Omental fat pad (tissue), 4 donors: ENCODE data around the gene KCNB1. TPM values are rescaled to one million over a fixed set of nuclear protein-coding genes. Genes with fewer than 3 reads are reported as not detected.

Experiments
- ATAC-seq: fragments of 150-250 bp; one replicate; pipeline ENCODE4 v1.9.1; 2016; ENCODE audit warnings: mild to moderate bottlenecking, moderate library complexity; ENCODE audit not compliant: low FRiP score
- DNase-seq: peaks from one replicate; pipeline ENCODE4 v3.0.0-alpha.2; 2019; ENCODE audit warnings: low spot score
- CTCF ChIP-seq, 3 donors: fragments of 450-650 bp; IDR thresholded peaks; one replicate each; pipeline ENCODE4 v1.5.1; 2016 to 2017; ENCODE audit warnings: antibody characterized with exemption in 3 of 3, mild to moderate bottlenecking in 3 of 3, moderate library complexity in 2 of 3
- total RNA-seq, 4 donors: library from RNA; depleted of rRNA; stranded (reverse); fragments of >200 nt; gene quantifications; one replicate each; pipeline ENCODE4 v1.1.0, GENCODE V29; 2016

The KCNB1 gene
- total RNA-seq, 4 donors from 2014 or later: 15.0 to 34.4 (median 22.9) TPM

DNA sequence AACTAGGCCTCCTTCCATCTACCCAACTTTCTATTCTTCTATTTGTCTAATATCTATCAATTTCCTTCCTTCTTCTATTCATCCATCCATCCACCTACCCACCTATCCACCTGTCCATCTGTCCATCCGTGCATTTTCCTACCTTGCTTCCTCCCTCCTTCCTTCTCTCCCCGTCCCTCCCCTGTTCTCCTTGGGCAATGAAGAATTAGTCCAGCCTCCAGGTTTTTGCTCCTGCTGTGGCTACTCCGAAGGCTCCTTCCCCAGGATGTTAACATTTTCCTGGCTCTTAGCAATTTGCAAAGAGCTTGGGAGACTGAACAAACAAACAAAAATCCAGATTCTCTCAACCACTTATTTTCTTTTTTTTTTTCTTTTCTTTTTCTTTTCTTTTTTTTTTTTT, 81.6 kb downstream of the KCNB1 start:
- no peak for ATAC-seq
- no peak for TF ChIP-seq CTCF (IDR thresholded peaks at IDR 0.05)
- no peak for DNase-seq

DNA sequence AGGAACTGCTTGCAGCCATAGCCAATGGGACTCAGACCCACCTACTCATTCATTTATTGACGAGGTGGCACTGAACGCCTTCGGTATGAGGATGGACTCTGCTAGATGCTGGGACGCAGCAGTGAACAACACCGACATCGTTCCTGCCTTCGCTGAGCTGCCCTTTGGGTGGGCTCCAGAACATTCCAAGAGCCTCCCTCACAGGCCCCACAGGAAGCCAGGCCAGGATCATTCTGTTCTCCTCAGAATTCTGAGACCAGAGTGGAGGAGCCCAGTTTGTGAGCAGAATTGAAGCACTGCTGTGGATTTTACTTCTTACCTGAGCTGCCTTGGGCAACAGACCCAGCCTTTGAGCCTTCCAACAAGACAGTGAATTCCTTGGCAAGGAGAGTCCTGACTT, 82.1 kb downstream of the KCNB1 start:
- DNase-seq (no peak), ATAC-seq (peak; percentile 60)
- no peak for TF ChIP-seq CTCF (IDR thresholded peaks at IDR 0.05)

GRCh38 chr20:49399329-49399728, 83.1 kb downstream of the KCNB1 start:
- TF ChIP-seq CTCF (IDR thresholded peaks at IDR 0.05): no peak
- DNase-seq (no peak), ATAC-seq (no peak)

- ATAC-seq: no peak
- DNase-seq: no peak
- TF ChIP-seq CTCF (IDR thresholded peaks at IDR 0.05): no peak
These were observed 83.9 kb downstream of the KCNB1 start for GRCh38 chr20:49398401-49399144.

- TF ChIP-seq CTCF (IDR thresholded peaks at IDR 0.05): no peak
- ATAC-seq: no peak
- DNase-seq: no peak
These were observed 84.9 kb downstream of the KCNB1 start for GRCh38 chr20:49397525-49397924.

- TF ChIP-seq CTCF (IDR thresholded peaks at IDR 0.05): no peak
- no peak for ATAC-seq
These were observed 86.2 kb downstream of the KCNB1 start for GRCh38 chr20:49396230-49396629.

DNA sequence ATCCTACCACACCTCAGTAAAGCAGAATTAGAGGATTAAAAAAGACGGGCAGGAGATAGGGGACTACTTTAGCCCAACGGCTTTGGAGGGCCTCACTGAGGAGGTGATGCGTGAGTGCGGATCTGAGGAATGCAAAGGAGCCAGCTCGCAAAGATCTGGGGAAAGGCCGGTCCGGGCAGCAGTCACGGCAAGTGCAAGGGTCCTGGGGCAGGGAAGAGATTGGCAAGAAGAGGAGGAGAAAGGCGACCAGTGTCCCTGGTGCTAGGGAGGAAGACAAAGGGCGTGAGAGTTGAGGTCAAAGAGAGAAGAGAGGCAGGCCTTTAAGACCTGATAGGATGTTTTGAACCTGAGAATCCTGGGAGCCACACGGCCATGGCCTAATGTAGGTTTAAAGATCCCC, 86.8 kb downstream of the KCNB1 start:
- DNase-seq (no peak), ATAC-seq (no peak)
- no peak for TF ChIP-seq CTCF (IDR thresholded peaks at IDR 0.05)

More at GRCh38 chr20:49396230-49396629, 86.2 kb downstream of the KCNB1 start:
- DNase-seq: no peak
